GM19025 (cell line): ENCODE measurements around the gene TSTD2.

ENCODE experiments used
- ATAC-seq: cut with Tn5 transposase; IDR thresholded peaks from one replicate; pipeline ENCODE4 v1.9.1; 2021; ENCODE audit warnings: mild to moderate bottlenecking, low read depth, moderate library complexity; ENCODE audit not compliant: unreplicated experiment

TSTD2 gene

DNA sequence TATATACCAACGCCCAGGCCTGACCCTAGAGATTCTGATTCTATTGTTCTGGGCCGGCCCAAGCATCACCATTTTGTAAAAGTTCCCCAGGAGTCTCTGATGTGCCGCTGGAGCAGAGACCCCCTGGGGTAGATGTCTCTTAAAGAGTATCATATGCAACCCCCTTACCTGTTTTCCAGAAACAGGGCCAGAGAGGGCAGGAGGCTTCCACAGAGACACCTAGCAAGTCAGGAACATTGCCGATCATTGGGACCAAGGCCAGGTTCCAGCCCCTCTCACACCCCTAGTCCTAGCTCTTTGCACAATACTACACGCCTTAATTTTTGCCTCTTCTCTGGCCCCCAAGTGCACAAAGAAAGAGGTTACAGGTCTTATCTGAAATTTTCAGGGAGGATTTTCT is 67.9 kb downstream of the TSTD2 start:
- no peak for ATAC-seq

DNA sequence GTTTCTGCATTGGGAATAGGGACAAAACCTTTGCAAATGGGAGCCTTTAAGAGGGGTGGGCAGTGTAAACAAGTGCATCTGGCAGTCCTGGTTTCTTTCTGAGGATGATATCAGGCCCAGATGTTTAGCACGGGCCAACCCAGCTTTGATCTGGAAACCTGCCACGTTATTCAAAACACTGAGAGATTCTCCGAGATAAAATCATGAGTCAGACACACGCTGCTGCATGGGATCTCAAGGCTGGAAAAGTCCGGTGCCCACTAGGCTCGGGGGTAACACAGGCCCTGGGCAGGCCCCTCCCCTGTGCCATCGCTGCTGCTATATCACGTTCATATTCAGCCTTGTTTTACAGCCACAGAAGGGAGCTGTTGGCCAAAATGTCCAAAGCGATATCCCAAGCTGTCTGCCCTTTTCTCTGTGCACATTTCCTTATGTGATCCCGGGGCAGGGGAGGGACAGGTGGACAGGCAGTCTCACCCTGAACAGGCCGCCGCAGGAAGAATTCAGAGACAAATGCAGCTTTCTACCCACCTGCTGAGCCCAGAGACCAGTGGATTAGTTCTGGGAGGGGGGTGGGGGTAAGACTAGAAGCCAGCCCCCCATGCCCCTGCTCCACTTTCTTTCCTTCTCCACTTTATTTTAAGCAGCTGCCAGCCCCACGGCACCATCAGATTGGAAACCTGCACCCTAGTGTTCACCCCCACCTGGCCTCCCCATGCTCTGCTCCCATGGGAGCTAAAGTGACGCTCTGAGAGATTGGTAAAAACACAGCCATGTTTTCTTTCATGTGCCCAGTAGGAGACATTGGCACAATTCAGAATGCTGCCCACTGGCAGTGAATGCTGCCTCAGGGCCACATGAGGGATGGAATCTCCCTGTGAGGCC is 68.6 kb downstream of the TSTD2 start:
- no peak for ATAC-seq

DNA sequence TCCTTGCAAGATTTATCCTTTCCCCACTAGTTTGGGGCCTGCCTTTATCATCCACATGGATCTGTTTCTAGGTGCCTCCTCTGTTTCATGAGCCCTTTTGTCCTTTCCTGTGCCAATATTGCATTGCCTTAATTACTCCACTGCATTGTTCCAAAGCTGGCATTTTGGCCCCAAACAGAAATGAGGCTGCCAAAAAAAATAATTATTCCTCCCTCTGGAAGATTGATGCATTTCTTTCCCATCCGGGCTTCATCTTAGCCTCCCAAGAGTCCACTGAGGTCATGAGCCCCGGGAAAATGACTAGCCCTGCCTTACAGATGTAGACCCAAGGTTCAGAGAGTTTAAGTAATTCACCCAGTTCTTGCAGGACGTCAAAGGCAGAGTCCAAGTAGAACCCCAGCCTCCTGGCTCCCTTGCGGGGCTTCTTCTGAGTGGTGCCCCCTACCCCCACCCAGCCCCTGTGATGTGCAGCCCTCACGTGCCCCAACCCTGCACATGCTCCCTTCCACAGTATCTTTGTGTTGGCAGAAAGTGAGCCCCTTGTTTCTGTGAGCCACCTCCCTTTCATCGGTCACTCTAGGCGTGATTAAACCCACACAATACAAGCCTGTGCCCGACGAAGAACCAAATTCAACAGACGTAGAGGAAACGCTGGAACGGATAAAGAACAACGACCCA is 69.6 kb downstream of the TSTD2 start:
- ATAC-seq, result no peak

DNA sequence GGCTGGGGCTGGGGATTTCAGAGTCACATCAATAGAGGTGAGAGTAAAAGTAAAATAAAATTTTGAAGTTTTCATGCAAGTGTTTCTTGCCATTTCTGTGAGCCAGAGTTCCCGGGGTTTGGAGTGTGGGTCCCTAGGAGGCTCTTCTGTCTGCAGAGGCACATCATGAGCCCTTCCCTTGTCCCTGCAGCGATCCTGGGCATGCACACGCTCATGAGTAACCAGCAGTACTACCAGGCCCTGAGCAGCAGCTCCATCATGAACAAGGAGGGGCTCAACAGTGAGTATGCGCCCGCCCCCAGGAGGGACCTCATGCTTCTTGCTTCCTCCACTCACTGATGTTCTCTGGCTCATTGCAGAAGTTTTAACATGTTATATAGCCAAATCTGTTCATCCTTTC is 70.6 kb downstream of the TSTD2 start:
- no peak for ATAC-seq

DNA sequence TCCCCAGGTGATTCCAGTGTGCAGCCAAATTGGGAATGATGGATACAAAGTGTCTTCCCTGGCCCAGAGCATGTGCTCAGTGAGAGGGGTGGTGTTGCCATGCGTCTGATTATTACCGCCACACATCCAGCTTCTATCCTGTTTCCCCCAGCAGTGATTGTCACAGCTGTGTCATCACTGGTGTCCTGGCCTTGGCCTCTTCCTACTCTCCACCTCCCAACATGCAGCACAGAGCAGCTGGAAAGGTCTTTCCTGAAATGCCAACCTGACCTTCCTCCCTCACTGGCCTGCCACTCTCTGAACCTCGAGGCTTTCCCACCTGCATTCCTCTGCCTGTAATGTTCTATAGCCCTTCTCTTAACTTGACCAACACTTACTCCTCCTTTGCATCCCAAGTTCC is 71.7 kb downstream of the TSTD2 start:
- ATAC-seq, result no peak

DNA sequence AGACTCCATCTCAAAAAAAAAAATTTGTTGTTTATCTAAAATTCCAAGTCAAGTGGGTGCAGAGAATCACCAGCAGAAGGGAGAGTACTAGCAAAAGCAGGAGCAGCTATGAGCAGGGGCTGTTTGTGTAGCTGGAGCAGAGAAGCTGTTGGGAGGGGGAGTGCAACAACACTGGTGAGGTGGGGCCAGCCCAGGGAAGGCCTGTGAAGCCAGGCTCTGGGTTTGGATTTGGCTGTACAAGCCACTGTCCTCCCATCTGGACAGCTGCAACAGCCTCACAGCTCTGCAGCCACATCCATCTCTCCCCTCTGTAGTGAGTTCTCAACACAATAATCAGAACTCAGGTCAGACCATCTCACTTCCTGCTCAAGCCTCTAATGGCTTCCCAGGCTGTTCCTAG is 72.3 kb downstream of the TSTD2 start:
- ATAC-seq, result no peak

DNA sequence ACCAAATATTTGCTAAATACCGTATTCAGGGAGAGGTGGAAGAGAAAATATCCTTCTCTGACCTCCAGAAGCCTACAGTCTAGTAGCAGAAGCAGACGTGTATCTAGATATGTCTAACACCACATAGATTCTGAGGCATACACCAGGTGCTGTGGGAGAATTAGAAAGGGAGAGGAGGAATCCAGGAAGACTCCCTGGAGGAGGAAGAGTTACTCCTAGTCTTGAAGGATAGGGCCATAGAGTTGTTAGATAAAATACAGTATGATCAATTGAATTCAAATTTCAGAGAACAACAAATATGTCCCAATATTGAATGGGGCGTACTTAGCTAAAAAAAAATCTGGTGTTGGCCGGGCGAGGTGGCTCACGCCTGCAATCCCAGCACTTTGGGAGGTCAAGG is 73.0 kb downstream of the TSTD2 start:
- ATAC-seq, result no peak

DNA sequence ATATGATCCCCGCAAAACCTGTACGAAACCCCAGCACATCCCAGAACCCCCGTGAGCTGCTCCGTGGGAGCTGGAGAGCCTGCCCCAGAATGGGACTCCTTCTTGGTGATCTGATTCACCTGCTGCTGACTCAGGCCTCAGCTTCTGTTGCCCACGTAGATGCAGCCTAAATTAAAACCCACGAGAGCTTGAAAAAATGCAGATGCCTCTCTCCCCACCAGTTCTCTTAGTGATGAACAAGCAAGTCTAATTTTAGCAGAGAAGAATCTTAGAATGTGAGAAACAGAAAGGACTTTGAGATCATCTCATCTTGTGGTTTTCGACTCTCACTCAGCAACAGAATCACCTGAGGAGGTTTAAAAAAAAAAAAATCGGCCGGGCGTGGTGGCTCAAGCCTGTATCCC is 74.1 kb downstream of the TSTD2 start:
- ATAC-seq, result peak; percentile 64

DNA sequence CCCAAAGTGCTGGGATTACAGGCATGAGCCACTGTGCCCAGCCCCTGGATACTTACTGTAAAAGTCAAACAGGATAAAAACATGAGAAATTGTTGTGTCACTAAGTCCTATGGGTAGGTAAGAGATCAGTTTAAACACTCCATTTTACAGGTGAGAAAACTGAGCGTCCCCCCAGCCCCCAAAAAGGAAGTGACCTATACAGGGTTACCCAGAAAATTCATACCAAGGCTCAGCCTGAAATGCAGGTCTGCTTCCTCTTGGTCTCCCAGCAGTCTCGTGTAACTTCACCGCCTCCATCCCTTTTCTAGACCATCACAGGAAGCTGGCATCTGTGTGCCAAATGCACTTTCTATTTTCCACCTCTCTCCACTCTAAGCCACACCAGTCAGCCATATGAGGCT is 74.5 kb downstream of the TSTD2 start:
- ATAC-seq, result peak; percentile 18

DNA sequence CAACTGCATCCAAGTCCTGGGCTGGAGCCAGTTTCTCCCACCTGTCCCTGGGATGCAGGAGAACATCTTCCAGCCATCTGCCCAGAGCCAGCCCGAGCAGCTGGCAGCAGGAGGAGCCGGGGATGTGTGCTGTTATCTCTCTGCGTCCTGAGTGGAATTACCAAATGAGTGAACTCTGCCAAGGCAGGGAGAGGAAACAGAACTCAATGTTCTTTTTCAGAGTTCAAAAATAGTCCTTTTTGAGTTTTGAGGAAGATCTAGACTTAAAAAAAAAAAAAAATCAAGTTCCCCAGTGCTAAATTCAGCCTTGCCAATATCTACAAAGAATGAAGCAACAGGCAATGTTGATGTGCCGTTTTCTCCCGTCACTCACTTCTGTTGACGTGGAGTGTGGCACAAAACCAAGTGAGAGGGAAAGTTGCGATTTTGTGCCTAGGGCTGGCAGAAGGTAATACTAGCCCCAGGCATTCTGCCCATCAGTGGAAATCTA is 75.5 kb downstream of the TSTD2 start:
- no peak for ATAC-seq

DNA sequence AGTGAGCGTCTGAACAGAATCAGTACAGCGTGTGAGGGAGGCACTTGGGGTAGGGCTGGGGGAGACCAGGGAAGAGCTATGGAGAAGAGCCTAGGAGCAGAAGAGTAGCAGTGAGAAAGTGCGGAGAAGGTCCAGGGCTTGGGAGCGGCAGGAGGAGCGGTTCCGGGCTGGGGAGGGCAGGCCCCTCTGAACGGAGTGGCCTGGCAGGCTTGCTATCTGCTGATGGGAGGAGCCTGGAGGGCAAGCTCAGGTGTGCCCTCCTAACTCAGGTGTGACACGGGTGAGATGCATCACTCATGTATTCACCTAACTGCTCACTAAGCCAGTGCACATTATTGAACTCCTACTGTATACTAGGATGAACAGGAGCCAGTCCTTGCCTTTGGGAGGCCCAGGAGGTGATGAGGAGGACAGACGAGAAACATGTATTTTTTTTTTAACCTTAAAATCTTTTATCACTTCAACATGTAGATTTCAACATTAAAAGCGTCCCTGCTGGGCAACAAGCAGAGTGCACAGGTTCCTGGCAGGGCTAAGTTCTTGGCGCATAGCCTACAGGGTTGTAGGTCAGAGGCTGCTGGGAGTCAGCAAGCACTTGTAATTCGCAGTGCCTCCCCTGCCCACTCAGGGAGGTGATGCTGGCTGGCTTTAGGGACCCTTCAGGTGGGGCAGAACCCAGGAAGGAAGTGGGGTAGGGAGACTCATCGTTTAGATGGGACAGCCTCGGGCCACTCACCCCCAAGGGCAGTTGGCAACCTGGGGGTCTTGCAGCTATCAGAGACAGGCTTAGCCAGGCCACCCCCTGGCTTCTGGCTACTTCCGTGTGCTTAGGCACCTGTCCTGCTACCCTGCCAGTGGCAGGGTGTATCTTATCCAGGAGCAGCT is 76.2 kb downstream of the TSTD2 start:
- ATAC-seq, result no peak

DNA sequence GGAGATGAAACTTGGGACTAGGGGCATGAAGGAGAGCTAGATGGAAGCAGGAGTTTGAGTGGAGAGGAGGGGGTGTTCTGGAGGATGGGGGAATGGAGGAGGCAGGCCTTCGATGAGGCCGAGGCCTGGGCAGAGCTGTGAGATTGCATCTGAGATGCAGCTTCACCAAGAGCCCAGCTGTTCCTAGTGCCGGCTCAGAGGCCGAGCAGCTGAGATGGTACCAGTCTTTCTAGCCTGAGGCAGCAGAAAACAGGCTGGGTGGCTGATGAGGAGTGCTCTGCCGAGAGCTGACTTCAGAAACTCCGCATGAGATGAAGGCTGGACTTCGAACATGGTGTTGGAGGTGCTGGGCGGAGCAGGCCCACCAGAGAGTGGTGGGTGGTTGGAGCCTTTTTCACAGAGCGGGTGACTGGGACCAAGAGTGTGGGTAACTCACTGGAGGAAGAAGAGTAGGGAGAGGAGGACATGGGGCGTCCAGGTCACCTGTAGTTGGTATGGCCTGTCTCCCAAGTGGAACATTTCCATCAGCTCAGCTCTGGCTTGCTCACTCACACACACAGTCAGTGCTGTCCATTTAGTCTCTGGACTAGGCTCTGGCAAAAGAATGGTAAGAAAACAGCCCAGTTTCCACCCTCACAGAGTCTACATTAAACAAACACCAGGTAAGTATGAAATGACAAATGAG is 77.0 kb downstream of the TSTD2 start:
- ATAC-seq, result no peak

DNA sequence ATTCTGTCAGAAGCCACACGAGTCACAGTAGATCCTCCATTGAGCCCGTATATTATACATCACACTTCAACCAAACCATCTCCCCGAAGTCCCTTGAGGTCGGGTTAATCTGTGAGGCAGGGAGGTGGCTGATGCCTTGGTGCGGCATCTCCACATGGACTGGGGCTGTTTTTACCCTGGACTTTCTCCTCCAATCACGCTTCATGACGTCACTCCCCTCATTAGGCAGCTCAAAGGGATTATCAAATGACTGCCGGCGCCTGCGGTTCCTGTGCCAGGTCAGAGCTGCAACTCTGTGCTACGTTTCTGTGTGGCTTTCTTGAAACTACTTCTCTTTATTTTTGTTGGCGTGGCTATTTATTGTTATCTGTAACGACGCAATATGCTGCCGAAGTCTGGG is 78.0 kb downstream of the TSTD2 start:
- ATAC-seq, result no peak

DNA sequence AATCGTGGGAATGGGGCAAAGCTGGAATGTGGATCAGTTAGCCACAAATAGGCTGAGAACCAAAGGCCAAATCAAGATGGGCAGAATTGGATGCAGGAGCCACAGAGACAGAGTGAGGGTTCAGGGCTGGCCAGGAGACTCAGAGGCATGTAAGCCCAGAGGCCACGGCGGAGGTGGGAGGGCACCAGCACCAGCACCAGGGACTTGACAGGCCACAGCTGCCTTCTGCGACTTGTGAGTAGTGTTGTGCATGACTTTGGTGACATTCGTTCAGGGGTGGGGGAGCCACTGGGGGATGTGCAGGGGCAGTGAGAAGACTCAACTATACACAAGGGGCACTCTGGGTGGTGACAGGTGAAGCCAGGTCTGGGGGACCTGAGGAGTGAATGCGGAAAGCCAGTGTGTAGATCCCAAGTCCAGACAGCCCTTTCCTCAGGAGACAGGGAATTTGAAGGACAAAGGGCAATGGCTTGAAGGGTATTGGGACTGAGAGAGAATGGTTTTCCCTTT is 78.5 kb downstream of the TSTD2 start:
- ATAC-seq, result no peak

DNA sequence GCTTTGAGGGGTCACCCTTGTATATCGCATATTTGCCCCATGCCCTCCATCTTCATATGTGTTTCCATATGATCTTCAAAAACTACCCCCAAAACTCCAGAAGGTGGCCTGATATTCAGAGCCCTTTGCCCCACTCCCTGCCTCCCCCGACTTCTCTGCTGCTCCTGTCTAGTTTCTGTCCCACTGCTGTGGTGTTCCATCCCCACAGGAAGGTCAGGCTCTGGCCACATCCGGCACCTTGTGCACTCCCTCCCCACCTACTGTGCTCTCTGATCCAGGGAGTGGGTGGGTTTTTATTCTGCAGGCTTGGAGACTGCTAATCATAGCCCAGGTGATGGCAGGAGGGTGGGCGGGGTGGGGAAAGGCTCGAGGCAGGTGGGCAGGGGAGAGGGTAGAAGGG is 79.3 kb downstream of the TSTD2 start:
- ATAC-seq, result no peak

DNA sequence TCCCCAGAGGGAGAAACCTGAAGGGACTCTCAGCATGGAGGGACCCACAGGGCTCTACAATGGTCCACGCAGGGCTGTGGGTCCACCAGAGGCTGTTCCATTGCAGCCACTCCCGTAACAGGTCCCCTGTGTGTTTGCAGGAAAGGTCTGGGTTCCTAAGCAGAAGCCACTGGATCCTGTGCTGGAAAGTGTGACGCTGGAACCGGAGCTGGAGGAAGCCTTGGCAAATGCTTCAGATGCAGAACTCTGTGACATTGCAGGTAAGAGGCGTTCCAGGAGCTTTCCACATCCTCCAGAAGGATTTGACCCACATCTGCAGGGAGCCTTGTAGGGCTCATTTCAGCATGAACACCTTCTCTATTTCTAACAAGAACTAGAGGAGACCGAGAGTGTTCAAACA is 80.0 kb downstream of the TSTD2 start:
- no peak for ATAC-seq

DNA sequence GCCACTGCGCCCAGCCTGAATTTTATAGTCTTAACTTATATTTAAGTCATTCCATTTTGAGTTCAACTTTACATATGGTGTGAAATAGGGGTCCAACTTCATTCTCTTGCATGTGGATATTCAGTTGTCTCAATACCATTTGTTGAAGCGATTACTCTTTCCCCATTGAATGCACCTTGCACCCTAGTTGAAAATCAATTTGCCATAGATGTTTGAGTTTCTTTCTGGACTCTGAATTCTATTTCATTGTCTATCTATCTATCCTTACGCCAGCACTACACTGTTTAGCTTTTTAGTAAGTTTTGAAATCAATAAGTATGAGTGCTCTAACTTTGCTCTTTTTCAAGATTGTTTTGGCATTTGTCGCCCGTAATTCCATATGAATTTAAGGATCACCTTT is 81.9 kb downstream of the TSTD2 start:
- ATAC-seq, result no peak

DNA sequence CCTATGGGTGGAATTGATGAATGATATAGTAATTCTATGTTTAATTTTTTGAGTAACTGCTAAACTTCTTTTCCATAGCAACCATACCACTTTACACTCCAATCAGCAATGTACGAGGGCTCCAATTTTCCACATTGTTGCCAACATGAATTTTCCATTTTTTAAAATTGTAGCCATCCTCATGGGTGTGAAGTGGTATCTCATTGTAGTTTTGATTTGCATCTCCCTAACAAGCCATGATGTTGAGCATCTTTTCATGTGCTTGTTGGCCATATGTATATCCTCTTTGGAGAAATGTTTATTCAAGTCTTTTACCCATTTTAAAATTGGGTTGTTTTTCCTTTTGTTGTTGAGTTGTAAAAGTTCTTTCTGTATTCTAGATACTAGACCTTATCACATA is 82.8 kb downstream of the TSTD2 start:
- ATAC-seq, result no peak
